A549 (cell line): ENCODE measurements around the gene SDHB. TPM values are rescaled to one million over a fixed set of nuclear protein-coding genes. Genes with fewer than 3 reads are reported as not detected.

Experiments used
- ATAC-seq, 2 experiments: fragments of 200-7000 bp in 1 of 2; fragments of >200 bp in 1 of 2; cut with Nextera tagmentation in 1 of 2; cut with Tn5 transposase in 1 of 2; 3 replicates each; pipeline versions ENCODE4 v1.8.0 to v1.9.1; 2018 to 2020; ENCODE audit warnings: mild to moderate bottlenecking in 1 of 2, moderate library complexity in 1 of 2
- CTCF ChIA-PET: fragments of 300-600 bp; sonication (Branson Sonifier 250); formaldehyde crosslinking; extraction: SDS; loops from one replicate; lab custom pipeline; 2021; ENCODE audit warnings: antibody characterized with exemption, inconsistent platforms; lab: Yijun Ruan, JAX
- POLR2A ChIA-PET: fragments of 350-600 bp; formaldehyde crosslinking; extraction: SDS; loops from one replicate; lab custom pipeline; 2021; ENCODE audit warnings: antibody characterized with exemption, inconsistent platforms; lab: Yijun Ruan, JAX
- DNase-seq, 2 experiments: peaks; one replicate each; pipeline versions ENCODE4 v3.0.0 to v3.0.0-alpha.2; 2011 to 2016; ENCODE audit warnings: low read depth in 1 of 2, low spot score in 1 of 2
- FAIRE-seq: peaks from 2 replicates; lab custom pipeline; 2011; peaks lifted over from hg19 to GRCh38; lab: Jason Lieb, UNC
- H3K27ac ChIP-seq, 2 experiments: fragments of >200 bp; sonication (Bioruptor Twin); formaldehyde crosslinking; 3 replicates each; pipeline ENCODE4 v1.5.1; 2016 to 2017
- H3K4me1 ChIP-seq: fragments of >200 bp; sonication (Bioruptor Twin); formaldehyde crosslinking; 3 replicates; pipeline ENCODE4 v1.6.1; 2016
- H3K4me2 ChIP-seq: fragments of >200 bp; sonication (Bioruptor Twin); formaldehyde crosslinking; 3 replicates; pipeline ENCODE4 v1.6.1; 2016
- H3K4me3 ChIP-seq: fragments of >200 bp; sonication (Bioruptor Twin); formaldehyde crosslinking; 3 replicates; pipeline ENCODE4 v1.5.1; 2016
- H3K9me3 ChIP-seq: fragments of >200 bp; sonication (Bioruptor Twin); formaldehyde crosslinking; 3 replicates; pipeline ENCODE4 v1.6.1; 2016
- ATOH8 ChIP-seq: fragments of 250-450 bp; sonication (Bioruptor Pico); IDR thresholded peaks from 2 replicates; pipeline ENCODE4 v1.5.0; 2020; ENCODE audit warnings: low read depth, mild to moderate bottlenecking, moderate library complexity
- CHD4 ChIP-seq: fragments of 200-600 bp; sonication (generic); IDR thresholded peaks from 2 replicates; pipeline ENCODE4 v1.6.1; 2016; ENCODE audit warnings: antibody characterized with exemption, mild to moderate bottlenecking, borderline replicate concordance
- E2F6 ChIP-seq: IDR thresholded peaks from 2 replicates; pipeline ENCODE4 v1.6.1; 2012; ENCODE audit warnings: low read depth, borderline replicate concordance
- ESRRA ChIP-seq: fragments of 150-350 bp; IDR thresholded peaks from 2 replicates; pipeline ENCODE4 v1.6.1; 2014; ENCODE audit warnings: mild to moderate bottlenecking, low read length, borderline replicate concordance
- FOSB ChIP-seq: fragments of 250-450 bp; sonication (Bioruptor Pico); IDR thresholded peaks from 2 replicates; pipeline ENCODE4 v1.5.0; 2020; ENCODE audit warnings: mild to moderate bottlenecking, moderate library complexity
- FOSL2 ChIP-seq, 2 experiments: fragments of 450-650 bp in 1 of 2; fragments of >200 bp in 1 of 2; sonication (Bioruptor Twin) in 1 of 2; formaldehyde crosslinking; IDR thresholded peaks; 2 replicates each; pipeline versions ENCODE4 v1.5.0 to v1.6.1; 2016 to 2020; ENCODE audit warnings: mild to moderate bottlenecking in 1 of 2, moderate library complexity in 1 of 2
- FOXS1 ChIP-seq: fragments of 250-450 bp; sonication (Bioruptor Pico); IDR thresholded peaks from 2 replicates; pipeline ENCODE4 v1.5.0; 2020; ENCODE audit warnings: mild to moderate bottlenecking, moderate library complexity
- GATA3 ChIP-seq: IDR thresholded peaks from 2 replicates; pipeline ENCODE4 v1.6.1; 2012; ENCODE audit warnings: borderline replicate concordance
- HOXA7 ChIP-seq: fragments of 250-450 bp; sonication (Bioruptor Pico); IDR thresholded peaks from 2 replicates; pipeline ENCODE4 v1.5.0; 2020; ENCODE audit warnings: mild to moderate bottlenecking, moderate library complexity
- HOXB5 ChIP-seq: fragments of 250-450 bp; sonication (Bioruptor Pico); IDR thresholded peaks from 2 replicates; pipeline ENCODE4 v1.5.0; 2020; ENCODE audit warnings: mild to moderate bottlenecking, moderate library complexity
- JUN ChIP-seq, 2 experiments: fragments of >200 bp; sonication (Bioruptor Twin); formaldehyde crosslinking; IDR thresholded peaks; 2 replicates in 1 of 2; 3 replicates in 1 of 2; pipeline ENCODE4 v1.6.1; 2016 to 2017
- JUNB ChIP-seq: fragments of >200 bp; sonication (Bioruptor Twin); formaldehyde crosslinking; IDR thresholded peaks from 2 replicates; pipeline ENCODE4 v1.6.1; 2016
- KDM5A ChIP-seq: fragments of 200-600 bp; sonication (generic); IDR thresholded peaks from 2 replicates; pipeline ENCODE4 v1.6.1; 2016; ENCODE audit warnings: antibody characterized with exemption, mild to moderate bottlenecking
- MYC ChIP-seq: IDR thresholded peaks from 2 replicates; pipeline ENCODE4 v1.6.1; 2012; ENCODE audit warnings: mild to moderate bottlenecking, inconsistent platforms, low read length, improper control_type of control experiment, borderline replicate concordance
- NR3C1 ChIP-seq: fragments of >200 bp; sonication (Bioruptor Twin); formaldehyde crosslinking; IDR thresholded peaks from 3 replicates; pipeline ENCODE4 v1.6.1; 2017
- POLR2A ChIP-seq: IDR thresholded peaks from 2 replicates; pipeline ENCODE4 v1.6.1; 2012; ENCODE audit warnings: mild to moderate bottlenecking, low read length
- RAD21 ChIP-seq, 2 experiments: fragments of >200 bp in 1 of 2; sonication (Bioruptor Twin) in 1 of 2; formaldehyde crosslinking in 1 of 2; IDR thresholded peaks in 1 of 2; conservative IDR thresholded peaks in 1 of 2; 2 replicates in 1 of 2; 3 replicates in 1 of 2; pipeline ENCODE4 v1.6.1; 2012 to 2018; ENCODE audit warnings: inconsistent platforms in 1 of 2
- RNF2 ChIP-seq: fragments of 200-600 bp; sonication (generic); IDR thresholded peaks from 2 replicates; pipeline ENCODE4 v1.6.1; 2016; ENCODE audit warnings: low read depth, mild to moderate bottlenecking, antibody characterized with exemption, moderate library complexity, borderline replicate concordance
- TFCP2L1 ChIP-seq: fragments of 250-450 bp; sonication (Bioruptor Pico); IDR thresholded peaks from 2 replicates; pipeline ENCODE4 v1.5.0; 2021; ENCODE audit warnings: mild to moderate bottlenecking
- USF2 ChIP-seq: fragments of 450-650 bp; IDR thresholded peaks from 2 replicates; pipeline ENCODE4 v1.6.1; 2014; ENCODE audit warnings: antibody characterized with exemption
- ZFP36 ChIP-seq: fragments of 450-650 bp; IDR thresholded peaks from 2 replicates; pipeline ENCODE4 v1.6.1; 2014; ENCODE audit warnings: borderline replicate concordance; ENCODE audit not compliant: partially characterized antibody
- ZSCAN20 ChIP-seq: fragments of 250-450 bp; sonication (Bioruptor Pico); IDR thresholded peaks from 2 replicates; pipeline ENCODE4 v1.8.0; 2022; ENCODE audit warnings: mild to moderate bottlenecking, moderate library complexity
- WGBS: methylation state at CpG from one replicate; pipeline ENCODE4 v1.1.6; 2017; ENCODE audit errors: missing lambda C conversion rate; 5-methylcytosine and 5-hydroxymethylcytosine counted together
- polyA plus RNA-seq, 4 experiments: library from polyadenylated mRNA; depleted of rRNA in 3 of 4; stranded (reverse); fragments of >200 nt; fragmentation: RNase III in 1 of 4; extraction: RNeasy Plus Mini Kit Qiagen cat#74134 plus additional on column Dnase treatment in 1 of 4; gene quantifications; 2 replicates in 3 of 4; 3 replicates in 1 of 4; pipeline ENCODE4 v1.2.3, GENCODE V29; 2011 to 2017

SDHB gene
- polyA plus RNA-seq, 2 of the 4 experiments (the other 2 are of a cell fraction) = 114 to 262 TPM

- no peak for TF ChIP-seq E2F6
- no peak for TF ChIP-seq GATA3
These were observed 40.8 kb upstream of the SDHB start (continued) for GRCh38 chr1:17094664-17095063.

GRCh38 chr1:17093822-17094393, 40.1 kb upstream of the SDHB start:
- H3K4me1 ChIP-seq = no peaks in the 10 kb centered on the region
- H3K4me2 ChIP-seq = no peak overlapping the region
- POLR2A ChIA-PET = no interaction called here
- DNase-seq (no peak), ATAC-seq (no peak), FAIRE-seq (no peak)
- no peak overlapping the region for H3K27ac ChIP-seq
- WGBS = 80% methylated on average over 8 of the region's 8 CpGs
- TF ChIP-seq POLR2A (no peak), FOXS1 (CRISPR knock-in tag) (no peak), ZSCAN20 (no peak), FOSL2 (IDR thresholded peaks at IDR 0.05) (no peak), FOSL2 (CRISPR knock-in tag; IDR thresholded peaks at IDR 0.05) (no peak), FOSB (CRISPR knock-in tag) (no peak), JUN (IDR thresholded peaks at IDR 0.05) (no peak), HOXA7 (CRISPR knock-in tag) (no peak), ZFP36 (no peak), KDM5A (no peak), ATOH8 (CRISPR knock-in tag) (no peak), HOXB5 (CRISPR knock-in tag) (no peak), NR3C1 (no peak), RNF2 (no peak), USF2 (no peak), TFCP2L1 (CRISPR knock-in tag) (no peak), CHD4 (no peak), JUNB (no peak), RAD21 (conservative IDR thresholded peaks at IDR 0.05 in 1 of 2, IDR thresholded peaks at IDR 0.05 in 1 of 2) (no peak)
- CTCF ChIA-PET = no interaction called here
- no peak overlapping the region for H3K4me3 ChIP-seq
- no peaks in the 10 kb centered on the region for H3K9me3 ChIP-seq

GRCh38 chr1:17091252-17091651, 37.4 kb upstream of the SDHB start:
- Histone ChIP-seq H3K4me1 (no peaks in the 10 kb centered on the region), H3K27ac (no peak overlapping the region), H3K4me3 (no peak overlapping the region), H3K9me3 (no peaks in the 10 kb centered on the region), H3K4me2 (no peak overlapping the region)
- ChIA-PET CTCF (no interaction called here), POLR2A (no interaction called here)
- 71% methylated on average over 7 of the region's 7 CpGs for WGBS
- ATAC-seq (no peak), FAIRE-seq (no peak), DNase-seq (no peak)
- TF ChIP-seq ESRRA (no peak), MYC (no peak)
- TF ChIP-seq, all 56 proteins: peak for 0

GRCh38 chr1:17089506-17089905, 35.7 kb upstream of the SDHB start:
- Histone ChIP-seq H3K9me3 (no peaks in the 10 kb centered on the region), H3K4me1 (no peaks in the 10 kb centered on the region), H3K27ac (no peak overlapping the region), H3K4me2 (no peak overlapping the region), H3K4me3 (no peak overlapping the region)
- WGBS = 80% methylated on average over 14 of the region's 14 CpGs
- no peak; a peak in 1 of 6 replicates for ATAC-seq
- CTCF ChIA-PET = interaction anchor here (1.1 kb wide), 1 partner anchor 29 kb away, joined by 3 read pairs; no protein-coding TSS in a partner anchor
- POLR2A ChIA-PET = no interaction called here
- no peak for DNase-seq
- TF ChIP-seq HOXA7 (CRISPR knock-in tag) = no peak
- no peak for FAIRE-seq
